HepG2 (cell line): ENCODE results near the gene ZG16. TPM values are rescaled to one million over a fixed set of nuclear protein-coding genes. Genes with fewer than 3 reads are reported as not detected.

Experiments
- CBFB ChIP-seq: sonication (generic); formaldehyde crosslinking; IDR thresholded peaks from 2 replicates; pipeline ENCODE4 v1.4.0; 2020; ENCODE audit warnings: missing genetic modification reagents
- CBX5 ChIP-seq: sonication (generic); formaldehyde crosslinking; IDR thresholded peaks from 2 replicates; pipeline ENCODE4 v1.4.0; 2020; ENCODE audit warnings: missing genetic modification reagents, borderline replicate concordance
- CCDC6 ChIP-seq: sonication (generic); formaldehyde crosslinking; IDR thresholded peaks from 2 replicates; pipeline ENCODE4 v1.8.1; 2022; ENCODE audit warnings: mild to moderate bottlenecking, missing genetic modification reagents, moderate library complexity
- ETV6 ChIP-seq: sonication (generic); formaldehyde crosslinking; conservative IDR thresholded peaks from 2 replicates; pipeline ENCODE4 v1.4.0; 2020; ENCODE audit warnings: missing genetic modification reagents
- GATAD2A ChIP-seq: IDR thresholded peaks from 2 replicates; pipeline ENCODE4 v1.6.1; 2016
- KDM4B ChIP-seq: sonication (generic); formaldehyde crosslinking; IDR thresholded peaks from 2 replicates; pipeline ENCODE4 v1.4.0; 2020; ENCODE audit warnings: missing genetic modification reagents
- MIER2 ChIP-seq: IDR thresholded peaks from 2 replicates; pipeline ENCODE4 v1.6.1; 2016; ENCODE audit warnings: missing biosample characterization, missing genetic modification reagents
- NFYB ChIP-seq: sonication (generic); formaldehyde crosslinking; IDR thresholded peaks from 2 replicates; pipeline ENCODE4 v1.4.0; 2020; ENCODE audit warnings: missing genetic modification reagents
- NR2F1 ChIP-seq, 2 experiments: fragments of 450-650 bp in 1 of 2; formaldehyde crosslinking in 1 of 2; IDR thresholded peaks; 2 replicates each; pipeline versions ENCODE4 v1.5.0 to v1.6.1; 2016 to 2020; ENCODE audit warnings: mild to moderate bottlenecking in 1 of 2, missing compliant biosample characterization in 1 of 2, missing genetic modification reagents in 1 of 2, moderate library complexity in 1 of 2
- RXRB ChIP-seq: IDR thresholded peaks from 2 replicates; pipeline ENCODE4 v1.6.1; 2016; ENCODE audit warnings: borderline replicate concordance, missing genetic modification reagents, missing compliant biosample characterization
- SIX4 ChIP-seq: sonication (generic); formaldehyde crosslinking; IDR thresholded peaks from 2 replicates; pipeline ENCODE4 v1.4.0; 2020; ENCODE audit warnings: missing genetic modification reagents
- ZBTB38 ChIP-seq: sonication (generic); formaldehyde crosslinking; IDR thresholded peaks from 2 replicates; pipeline ENCODE4 v1.5.1; 2020; ENCODE audit warnings: mild to moderate bottlenecking, missing genetic modification reagents
- ZNF256 ChIP-seq: sonication (generic); formaldehyde crosslinking; conservative IDR thresholded peaks from 2 replicates; pipeline ENCODE4 v1.4.0; 2020; ENCODE audit warnings: missing genetic modification reagents
- ZNF296 ChIP-seq: sonication (generic); formaldehyde crosslinking; conservative IDR thresholded peaks from 2 replicates; pipeline ENCODE4 v1.5.0; 2020; ENCODE audit warnings: mild to moderate bottlenecking, missing genetic modification reagents
- ZNF331 ChIP-seq: sonication (generic); formaldehyde crosslinking; IDR thresholded peaks from 2 replicates; pipeline ENCODE4 v1.4.0; 2020; ENCODE audit warnings: missing genetic modification reagents
- ZNF749 ChIP-seq: sonication (generic); formaldehyde crosslinking; IDR thresholded peaks from 2 replicates; pipeline ENCODE4 v1.8.0; 2022; ENCODE audit warnings: mild to moderate bottlenecking, missing genetic modification reagents, moderate library complexity, borderline replicate concordance
- ZNF775 ChIP-seq: sonication (generic); formaldehyde crosslinking; IDR thresholded peaks from 2 replicates; pipeline ENCODE4 v1.4.0; 2020; ENCODE audit warnings: missing genetic modification reagents, mild to moderate bottlenecking, moderate library complexity, borderline replicate concordance
- ZNF792 ChIP-seq: IDR thresholded peaks from 2 replicates; pipeline ENCODE4 v1.6.1; 2016
- polyA plus RNA-seq, 8 experiments: library from polyadenylated mRNA; depleted of rRNA in 3 of 8; stranded (reverse) in 7 of 8; unstranded in 1 of 8; fragments of >200 nt; fragmentation: Illumina TruSeq in 4 of 8; extraction: Trizol in 4 of 8; gene quantifications; 2 replicates each; pipeline versions ENCODE4 v1.2.1 to v1.2.3, GENCODE V29; 2011 to 2016; ENCODE audit warnings: low read depth in 4 of 8, missing spikeins in 1 of 8, mixed read lengths in 1 of 8; ENCODE audit not compliant: insufficient read depth in 1 of 8
- total RNA-seq, 5 experiments: library from RNA; depleted of rRNA; stranded (reverse); fragments of >200 nt; fragmentation: Illumina TruSeq; extraction: Trizol; gene quantifications; 2 replicates each; pipeline ENCODE4 v1.2.3, GENCODE V29; 2016; ENCODE audit warnings: low read depth in 1 of 5
- TF ChIP-seq, protein P1 (sequence below): IDR thresholded peaks from 2 replicates; pipeline ENCODE4 v1.4.0; 2020; ENCODE audit warnings: mild to moderate bottlenecking, missing genetic modification reagents
- TF ChIP-seq, protein P2 (sequence below): sonication (generic); formaldehyde crosslinking; IDR thresholded peaks from 2 replicates; pipeline ENCODE4 v1.8.1; 2022; ENCODE audit warnings: low read depth, mild to moderate bottlenecking, missing genetic modification reagents
- TF ChIP-seq, protein P3 (sequence below): sonication (generic); formaldehyde crosslinking; conservative IDR thresholded peaks from 2 replicates; pipeline ENCODE4 v1.8.0; 2022; ENCODE audit warnings: mild to moderate bottlenecking, moderate library complexity, missing genetic modification reagents
- TF ChIP-seq, protein P4 (sequence below): sonication (generic); formaldehyde crosslinking; IDR thresholded peaks from 2 replicates; pipeline ENCODE4 v1.8.0; 2022; ENCODE audit warnings: missing genetic modification reagents, mild to moderate bottlenecking, borderline replicate concordance

Gene ZG16
- total and polyA plus RNA-seq, 2 of the 13 experiments (the other 11 are each of a cell fraction or from before 2014, with no cell fraction given): 0.04 to 0.07 TPM

GRCh38 chr16:29784901-29785500 is 6.9 kb downstream of the ZG16 start (continued):
- TF ChIP-seq, protein P1, sequence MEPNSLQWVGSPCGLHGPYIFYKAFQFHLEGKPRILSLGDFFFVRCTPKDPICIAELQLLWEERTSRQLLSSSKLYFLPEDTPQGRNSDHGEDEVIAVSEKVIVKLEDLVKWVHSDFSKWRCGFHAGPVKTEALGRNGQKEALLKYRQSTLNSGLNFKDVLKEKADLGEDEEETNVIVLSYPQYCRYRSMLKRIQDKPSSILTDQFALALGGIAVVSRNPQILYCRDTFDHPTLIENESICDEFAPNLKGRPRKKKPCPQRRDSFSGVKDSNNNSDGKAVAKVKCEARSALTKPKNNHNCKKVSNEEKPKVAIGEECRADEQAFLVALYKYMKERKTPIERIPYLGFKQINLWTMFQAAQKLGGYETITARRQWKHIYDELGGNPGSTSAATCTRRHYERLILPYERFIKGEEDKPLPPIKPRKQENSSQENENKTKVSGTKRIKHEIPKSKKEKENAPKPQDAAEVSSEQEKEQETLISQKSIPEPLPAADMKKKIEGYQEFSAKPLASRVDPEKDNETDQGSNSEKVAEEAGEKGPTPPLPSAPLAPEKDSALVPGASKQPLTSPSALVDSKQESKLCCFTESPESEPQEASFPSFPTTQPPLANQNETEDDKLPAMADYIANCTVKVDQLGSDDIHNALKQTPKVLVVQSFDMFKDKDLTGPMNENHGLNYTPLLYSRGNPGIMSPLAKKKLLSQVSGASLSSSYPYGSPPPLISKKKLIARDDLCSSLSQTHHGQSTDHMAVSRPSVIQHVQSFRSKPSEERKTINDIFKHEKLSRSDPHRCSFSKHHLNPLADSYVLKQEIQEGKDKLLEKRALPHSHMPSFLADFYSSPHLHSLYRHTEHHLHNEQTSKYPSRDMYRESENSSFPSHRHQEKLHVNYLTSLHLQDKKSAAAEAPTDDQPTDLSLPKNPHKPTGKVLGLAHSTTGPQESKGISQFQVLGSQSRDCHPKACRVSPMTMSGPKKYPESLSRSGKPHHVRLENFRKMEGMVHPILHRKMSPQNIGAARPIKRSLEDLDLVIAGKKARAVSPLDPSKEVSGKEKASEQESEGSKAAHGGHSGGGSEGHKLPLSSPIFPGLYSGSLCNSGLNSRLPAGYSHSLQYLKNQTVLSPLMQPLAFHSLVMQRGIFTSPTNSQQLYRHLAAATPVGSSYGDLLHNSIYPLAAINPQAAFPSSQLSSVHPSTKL (CRISPR knock-in tag): peak; percentile 48; the same call in 1 of the 2 replicates
- TF ChIP-seq CCDC6 (CRISPR knock-in tag) (no peak), MIER2 (CRISPR knock-in tag) (peak; percentile 87), GATAD2A (CRISPR knock-in tag) (peak; percentile 81), SIX4 (no peak), ZBTB38 (CRISPR knock-in tag) (peak; percentile 99), CBFB (CRISPR knock-in tag) (peak; percentile 80; the same call in 1 of the 2 replicates), ZNF792 (CRISPR knock-in tag) (peak; percentile 86), RXRB (CRISPR knock-in tag) (peak; percentile 65; the same call in 1 of the 2 replicates), NR2F1 (CRISPR knock-in tag; IDR thresholded peaks at IDR 0.05) (no peak), KDM4B (0 out of 2 replicates have a peak, but pooled peaks have one; percentile 73), ZNF296 (no peak), CBX5 (CRISPR knock-in tag) (peak; percentile 90; the same call in 1 of the 2 replicates), ETV6 (CRISPR knock-in tag) (peak; percentile 45; the same call in 1 of the 2 replicates), NFYB (CRISPR knock-in tag) (no peak), ZNF331 (CRISPR knock-in tag) (peak; percentile 79), ZNF775 (CRISPR knock-in tag) (no peak), ZNF256 (CRISPR knock-in tag) (no peak), ZNF749 (CRISPR knock-in tag) (no peak)
- TF ChIP-seq, protein P2, sequence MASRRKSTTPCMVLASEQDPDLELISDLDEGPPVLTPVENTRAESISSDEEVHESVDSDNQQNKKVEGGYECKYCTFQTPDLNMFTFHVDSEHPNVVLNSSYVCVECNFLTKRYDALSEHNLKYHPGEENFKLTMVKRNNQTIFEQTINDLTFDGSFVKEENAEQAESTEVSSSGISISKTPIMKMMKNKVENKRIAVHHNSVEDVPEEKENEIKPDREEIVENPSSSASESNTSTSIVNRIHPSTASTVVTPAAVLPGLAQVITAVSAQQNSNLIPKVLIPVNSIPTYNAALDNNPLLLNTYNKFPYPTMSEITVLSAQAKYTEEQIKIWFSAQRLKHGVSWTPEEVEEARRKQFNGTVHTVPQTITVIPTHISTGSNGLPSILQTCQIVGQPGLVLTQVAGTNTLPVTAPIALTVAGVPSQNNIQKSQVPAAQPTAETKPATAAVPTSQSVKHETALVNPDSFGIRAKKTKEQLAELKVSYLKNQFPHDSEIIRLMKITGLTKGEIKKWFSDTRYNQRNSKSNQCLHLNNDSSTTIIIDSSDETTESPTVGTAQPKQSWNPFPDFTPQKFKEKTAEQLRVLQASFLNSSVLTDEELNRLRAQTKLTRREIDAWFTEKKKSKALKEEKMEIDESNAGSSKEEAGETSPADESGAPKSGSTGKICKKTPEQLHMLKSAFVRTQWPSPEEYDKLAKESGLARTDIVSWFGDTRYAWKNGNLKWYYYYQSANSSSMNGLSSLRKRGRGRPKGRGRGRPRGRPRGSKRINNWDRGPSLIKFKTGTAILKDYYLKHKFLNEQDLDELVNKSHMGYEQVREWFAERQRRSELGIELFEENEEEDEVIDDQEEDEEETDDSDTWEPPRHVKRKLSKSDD (CRISPR knock-in tag): peak; percentile 95
- TF ChIP-seq, protein P3, sequence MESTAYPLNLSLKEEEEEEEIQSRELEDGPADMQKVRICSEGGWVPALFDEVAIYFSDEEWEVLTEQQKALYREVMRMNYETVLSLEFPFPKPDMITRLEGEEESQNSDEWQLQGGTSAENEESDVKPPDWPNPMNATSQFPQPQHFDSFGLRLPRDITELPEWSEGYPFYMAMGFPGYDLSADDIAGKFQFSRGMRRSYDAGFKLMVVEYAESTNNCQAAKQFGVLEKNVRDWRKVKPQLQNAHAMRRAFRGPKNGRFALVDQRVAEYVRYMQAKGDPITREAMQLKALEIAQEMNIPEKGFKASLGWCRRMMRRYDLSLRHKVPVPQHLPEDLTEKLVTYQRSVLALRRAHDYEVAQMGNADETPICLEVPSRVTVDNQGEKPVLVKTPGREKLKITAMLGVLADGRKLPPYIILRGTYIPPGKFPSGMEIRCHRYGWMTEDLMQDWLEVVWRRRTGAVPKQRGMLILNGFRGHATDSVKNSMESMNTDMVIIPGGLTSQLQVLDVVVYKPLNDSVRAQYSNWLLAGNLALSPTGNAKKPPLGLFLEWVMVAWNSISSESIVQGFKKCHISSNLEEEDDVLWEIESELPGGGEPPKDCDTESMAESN (CRISPR knock-in tag): no peak; the same call in 1 of the 2 replicates
- TF ChIP-seq, protein P4, sequence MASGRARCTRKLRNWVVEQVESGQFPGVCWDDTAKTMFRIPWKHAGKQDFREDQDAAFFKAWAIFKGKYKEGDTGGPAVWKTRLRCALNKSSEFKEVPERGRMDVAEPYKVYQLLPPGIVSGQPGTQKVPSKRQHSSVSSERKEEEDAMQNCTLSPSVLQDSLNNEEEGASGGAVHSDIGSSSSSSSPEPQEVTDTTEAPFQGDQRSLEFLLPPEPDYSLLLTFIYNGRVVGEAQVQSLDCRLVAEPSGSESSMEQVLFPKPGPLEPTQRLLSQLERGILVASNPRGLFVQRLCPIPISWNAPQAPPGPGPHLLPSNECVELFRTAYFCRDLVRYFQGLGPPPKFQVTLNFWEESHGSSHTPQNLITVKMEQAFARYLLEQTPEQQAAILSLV: peak; percentile 56; the same call in 1 of the 2 replicates
